ENCODE measurements around the gene HDAC10.
"Not testable (repeated sequence)": the region's sequence is repeated elsewhere in the genome, so short reads cannot be mapped to it uniquely, and the experiment has no call there.

Gene HDAC10

GRCh38 chr22:50285568-50286229 is 34.6 kb upstream of the HDAC10 start:
- DNase-seq = no peak

- DNase-seq = no peak
Measured at GRCh38 chr22:50284479-50284878, 33.4 kb upstream of the HDAC10 start.

GRCh38 chr22:50283821-50284220 is 32.8 kb upstream of the HDAC10 start:
- DNase-seq = no peak

- no peak for DNase-seq
Measured at GRCh38 chr22:50282361-50283155, 31.5 kb upstream of the HDAC10 start.

GRCh38 chr22:50281957-50282356 is 30.9 kb upstream of the HDAC10 start:
- DNase-seq = no peak

GRCh38 chr22:50281384-50281760 is 30.3 kb upstream of the HDAC10 start:
- no peak for DNase-seq

GRCh38 chr22:50280708-50281383 is 29.8 kb upstream of the HDAC10 start:
- DNase-seq = no peak

- DNase-seq = no peak
Measured at GRCh38 chr22:50280022-50280707, 29.1 kb upstream of the HDAC10 start.

GRCh38 chr22:50278956-50279619 is 28.0 kb upstream of the HDAC10 start:
- no peak for DNase-seq

GRCh38 chr22:50278461-50278860 is 27.4 kb upstream of the HDAC10 start:
- DNase-seq = no peak

GRCh38 chr22:50277761-50278160 is 26.7 kb upstream of the HDAC10 start:
- DNase-seq = no peak

- peak in 1 of 2 experiments; percentile 27 for DNase-seq
Measured at GRCh38 chr22:50276143-50276542, 25.1 kb upstream of the HDAC10 start.

- no peak for DNase-seq
Measured at GRCh38 chr22:50275181-50276055, 24.4 kb upstream of the HDAC10 start.

- no peak for DNase-seq
Measured at GRCh38 chr22:50274771-50275170, 23.7 kb upstream of the HDAC10 start.

- DNase-seq = peak; percentile 42 to 58
Measured at GRCh38 chr22:50274311-50274710, 23.2 kb upstream of the HDAC10 start.

GRCh38 chr22:50273781-50274180 is 22.7 kb upstream of the HDAC10 start:
- DNase-seq = not testable (repeated sequence)

- not testable (repeated sequence) for DNase-seq
Measured at GRCh38 chr22:50273352-50273751, 22.3 kb upstream of the HDAC10 start.

- peak in 1 of 2 experiments; percentile 7 for DNase-seq
Measured at GRCh38 chr22:50272044-50272802, 21.2 kb upstream of the HDAC10 start.

GRCh38 chr22:50271519-50271970 is 20.5 kb upstream of the HDAC10 start:
- DNase-seq = peak; percentile 44 to 75

GRCh38 chr22:50270666-50271394 is 19.8 kb upstream of the HDAC10 start:
- peak in 1 of 2 experiments; percentile 51 for DNase-seq

Data from SHP77 (cell line).